K562 (cell line): ENCODE measurements around the gene OVCH2.

ENCODE experiments used
- CTCF ChIP-seq, 3 experiments: IDR thresholded peaks in 2 of 3; conservative IDR thresholded peaks in 1 of 3; 2 replicates each; pipeline ENCODE4 v1.5.1; 2011 to 2012; ENCODE audit warnings: low read length in 3 of 3, mild to moderate bottlenecking in 3 of 3, control low read depth in 2 of 3, improper control_type of control experiment in 1 of 3, inconsistent platforms in 1 of 3, low read depth in 1 of 3, mixed read lengths in 1 of 3, moderate library complexity in 1 of 3; ENCODE audit not compliant: insufficient read depth in 2 of 3
- DIDO1 ChIP-seq: fragments of 450-650 bp; IDR thresholded peaks from 2 replicates; pipeline ENCODE4 v1.6.1; 2016; ENCODE audit warnings: low read depth, missing biosample characterization, missing genetic modification characterization
- ETS2 ChIP-seq: IDR thresholded peaks from 2 replicates; pipeline ENCODE4 v1.6.1; 2016; ENCODE audit warnings: borderline replicate concordance, missing genetic modification characterization, mild to moderate bottlenecking, moderate library complexity, missing compliant biosample characterization; ENCODE audit not compliant: poor library complexity, severe bottlenecking
- MTF1 ChIP-seq: fragments of 250-450 bp; sonication (Bioruptor Pico); IDR thresholded peaks from 2 replicates; pipeline ENCODE4 v1.9.0; 2021; ENCODE audit warnings: moderate library complexity, mild to moderate bottlenecking, inconsistent platforms, borderline replicate concordance
- POLR2AphosphoS5 ChIP-seq: IDR thresholded peaks from 2 replicates; pipeline ENCODE4 v1.6.1; 2011; ENCODE audit warnings: mild to moderate bottlenecking, low read depth, low read length, moderate library complexity; ENCODE audit not compliant: control insufficient read depth, insufficient read depth
- RFX5 ChIP-seq: IDR thresholded peaks from 2 replicates; pipeline ENCODE4 v1.6.1; 2011; ENCODE audit warnings: low read depth, mild to moderate bottlenecking, improper control_type of control experiment, low read length
- SETDB1 ChIP-seq: IDR thresholded peaks from one replicate; pipeline ENCODE4 v1.6.1; 2012; ENCODE audit warnings: low read length, control low read depth, inconsistent platforms
- TAF1 ChIP-seq: IDR thresholded peaks from 2 replicates; pipeline ENCODE4 v1.6.1; 2011; ENCODE audit warnings: mild to moderate bottlenecking, low read length, moderate library complexity; ENCODE audit not compliant: insufficient read depth, control insufficient read depth, severe bottlenecking; ENCODE audit errors: extremely low read depth
- TFAP4 ChIP-seq: sonication (generic); formaldehyde crosslinking; IDR thresholded peaks from 2 replicates; pipeline ENCODE4 v1.8.0; 2022; ENCODE audit warnings: missing genetic modification reagents, mild to moderate bottlenecking, moderate library complexity, borderline replicate concordance
- ZBTB17 ChIP-seq: fragments of 450-650 bp; formaldehyde crosslinking; IDR thresholded peaks from 2 replicates; pipeline ENCODE4 v1.4.0; 2020; ENCODE audit warnings: mild to moderate bottlenecking
- ZNF431 ChIP-seq: sonication (generic); formaldehyde crosslinking; IDR thresholded peaks from 2 replicates; pipeline ENCODE4 v1.8.0; 2022; ENCODE audit warnings: mild to moderate bottlenecking, missing genetic modification reagents

- no peak for TF ChIP-seq SETDB1
- no peak for TF ChIP-seq CTCF (IDR thresholded peaks at IDR 0.05 in 2 of 3, conservative IDR thresholded peaks at IDR 0.05 in 1 of 3; ENCODE audit: insufficient read depth in 2 of 3, low read depth in 1 of 3, low read length in 3 of 3)
- no peak for TF ChIP-seq ZBTB17 (CRISPR knock-in tag)
- TF ChIP-seq ZNF431 (CRISPR knock-in tag), result no peak
- no peak for TF ChIP-seq RFX5
- no peak for TF ChIP-seq DIDO1
- TF ChIP-seq ETS2 (tag), result no peak
- TF ChIP-seq TFAP4, result no peak
- TF ChIP-seq POLR2AphosphoS5, result no peak
- TF ChIP-seq MTF1 (CRISPR knock-in tag), result no peak
- no peak for TF ChIP-seq TAF1
Observed at GRCh38 chr11:7690648-7691047, 15.6 kb downstream of the OVCH2 start.
